Epithelial cell of proximal tubule (primary cell): ENCODE data around the gene PRDM16. TPM values are rescaled to one million over a fixed set of nuclear protein-coding genes. Genes with fewer than 3 reads are reported as not detected.

Source experiments
- DNase-seq: peaks from one replicate; pipeline ENCODE4 v3.0.0-alpha.2; 2011; ENCODE audit warnings: low read depth
- H3K4me3 ChIP-seq: 2 replicates; pipeline ENCODE4 v1.5.1; 2011; ENCODE audit warnings: low read depth, mild to moderate bottlenecking, low read length
- total RNA-seq: library from RNA; depleted of rRNA; stranded (reverse); fragments of >200 nt; gene quantifications from 2 replicates; pipeline ENCODE4 v1.2.3, GENCODE V29; 2015
- TF ChIP-seq, protein P1 (sequence below): conservative IDR thresholded peaks from 2 replicates; pipeline ENCODE4 v1.5.1; 2012; ENCODE audit warnings: low read depth, mild to moderate bottlenecking, low read length

PRDM16 gene
- total RNA-seq, 1 donor from 2014 or later: 0.06 TPM

DNA sequence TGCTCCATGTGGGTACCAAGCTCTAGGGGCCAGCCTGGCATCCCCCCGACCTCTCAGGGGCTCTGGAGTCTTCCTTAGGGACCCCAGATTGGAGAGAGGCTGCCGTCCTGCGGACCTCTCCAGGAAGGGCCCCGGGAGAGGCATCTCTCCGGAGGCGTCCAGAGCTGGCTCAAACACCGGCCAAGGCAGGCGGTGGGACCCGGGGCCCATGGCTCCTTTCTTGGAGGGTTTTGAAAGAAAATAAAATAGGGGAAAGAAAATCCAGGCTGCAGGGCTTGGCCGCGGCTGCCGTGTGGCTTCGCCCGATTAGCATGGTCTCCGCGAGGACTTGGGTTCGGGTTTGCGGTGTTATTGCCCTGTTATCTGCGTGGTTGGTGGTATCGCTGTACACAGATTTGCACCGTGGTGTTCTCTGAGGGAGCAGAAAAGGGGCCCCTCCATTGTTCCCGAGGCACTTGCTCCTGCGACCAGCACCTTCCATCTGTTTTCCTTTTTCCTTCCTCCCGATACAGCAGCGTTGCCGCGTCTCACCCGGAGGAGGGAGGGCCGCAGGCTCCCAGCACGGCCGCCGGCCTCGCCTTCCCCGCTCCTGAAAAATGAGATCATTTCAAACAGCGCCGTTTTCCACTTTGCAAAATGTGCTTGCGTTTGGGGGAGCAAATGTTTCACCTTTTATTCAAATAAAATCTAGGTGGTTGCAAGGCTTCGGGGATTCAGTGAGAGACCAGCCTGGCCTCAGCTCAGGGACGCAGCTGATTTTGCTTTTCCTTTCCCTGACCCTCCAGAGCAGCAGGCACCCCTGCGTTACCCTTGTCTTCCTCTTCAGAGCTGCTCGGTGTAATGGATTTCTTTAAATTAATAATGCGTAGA, 86.3 kb downstream of the PRDM16 start:
- DNase-seq: no peak
- H3K4me3 ChIP-seq: no peak overlapping the region
- TF ChIP-seq, protein P1, sequence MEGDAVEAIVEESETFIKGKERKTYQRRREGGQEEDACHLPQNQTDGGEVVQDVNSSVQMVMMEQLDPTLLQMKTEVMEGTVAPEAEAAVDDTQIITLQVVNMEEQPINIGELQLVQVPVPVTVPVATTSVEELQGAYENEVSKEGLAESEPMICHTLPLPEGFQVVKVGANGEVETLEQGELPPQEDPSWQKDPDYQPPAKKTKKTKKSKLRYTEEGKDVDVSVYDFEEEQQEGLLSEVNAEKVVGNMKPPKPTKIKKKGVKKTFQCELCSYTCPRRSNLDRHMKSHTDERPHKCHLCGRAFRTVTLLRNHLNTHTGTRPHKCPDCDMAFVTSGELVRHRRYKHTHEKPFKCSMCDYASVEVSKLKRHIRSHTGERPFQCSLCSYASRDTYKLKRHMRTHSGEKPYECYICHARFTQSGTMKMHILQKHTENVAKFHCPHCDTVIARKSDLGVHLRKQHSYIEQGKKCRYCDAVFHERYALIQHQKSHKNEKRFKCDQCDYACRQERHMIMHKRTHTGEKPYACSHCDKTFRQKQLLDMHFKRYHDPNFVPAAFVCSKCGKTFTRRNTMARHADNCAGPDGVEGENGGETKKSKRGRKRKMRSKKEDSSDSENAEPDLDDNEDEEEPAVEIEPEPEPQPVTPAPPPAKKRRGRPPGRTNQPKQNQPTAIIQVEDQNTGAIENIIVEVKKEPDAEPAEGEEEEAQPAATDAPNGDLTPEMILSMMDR: no peak

DNA sequence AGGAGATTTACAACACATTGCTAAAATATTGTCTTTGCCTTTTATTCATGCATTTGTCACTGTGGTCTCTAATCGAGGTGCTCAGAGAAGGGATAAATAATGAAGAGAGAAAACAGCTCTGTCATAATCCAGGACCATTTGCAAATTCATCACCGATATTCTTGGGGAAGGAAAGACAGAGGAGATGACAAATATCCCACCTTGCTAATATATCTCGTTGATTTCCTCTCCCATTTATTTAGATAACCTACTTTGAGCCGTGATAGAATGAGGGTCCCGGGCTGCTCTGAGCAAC, 86.9 kb downstream of the PRDM16 start:
- no peak for DNase-seq
- TF ChIP-seq, protein P1: no peak
- no peak overlapping the region for H3K4me3 ChIP-seq

- TF ChIP-seq, protein P1: no peak
- H3K4me3 ChIP-seq: no peak overlapping the region
- DNase-seq: no peak
Observed at GRCh38 chr1:3156936-3157335, 87.9 kb downstream of the PRDM16 start.

DNA sequence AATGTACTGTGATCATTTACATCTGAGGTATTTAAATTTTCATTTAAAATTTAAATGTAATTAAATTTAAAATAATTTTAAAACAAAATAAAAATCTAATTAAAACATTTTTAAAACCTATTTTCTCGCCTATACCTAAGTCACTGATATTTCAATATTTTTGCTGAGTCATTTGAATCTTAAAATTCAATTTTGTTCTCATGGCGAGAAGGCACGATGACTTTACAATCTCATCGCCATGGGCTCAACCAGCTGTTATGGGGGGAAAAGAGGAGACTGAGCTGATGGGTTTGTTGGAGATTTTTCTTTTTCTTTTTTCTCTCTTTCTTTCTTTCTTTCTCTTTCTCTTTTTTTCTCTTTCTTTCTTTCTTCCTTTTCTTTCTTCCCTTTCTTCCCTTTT, 89.3 kb downstream of the PRDM16 start:
- no peak for DNase-seq
- TF ChIP-seq, protein P1: no peak
- no peak overlapping the region for H3K4me3 ChIP-seq

DNA sequence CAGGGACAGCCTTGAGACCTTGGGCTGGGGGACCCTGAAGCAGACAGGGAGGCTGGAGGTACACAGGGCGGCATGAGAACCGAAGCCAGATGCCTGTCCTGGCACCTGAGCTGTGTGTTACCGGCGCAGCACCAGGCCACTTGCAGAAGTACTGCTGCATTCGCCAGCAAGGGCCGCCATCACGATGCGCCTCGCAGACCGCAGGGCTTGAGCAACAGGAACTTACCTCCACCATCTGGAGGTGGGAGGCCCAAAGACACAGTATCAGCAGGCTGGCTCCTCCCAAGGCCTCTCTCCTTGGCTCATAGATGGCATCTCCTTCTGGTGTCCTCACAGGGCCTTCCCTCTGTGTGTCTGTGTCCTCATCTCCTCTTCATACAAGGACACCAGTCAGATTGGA, 90.1 kb downstream of the PRDM16 start:
- TF ChIP-seq, protein P1: no peak

DNA sequence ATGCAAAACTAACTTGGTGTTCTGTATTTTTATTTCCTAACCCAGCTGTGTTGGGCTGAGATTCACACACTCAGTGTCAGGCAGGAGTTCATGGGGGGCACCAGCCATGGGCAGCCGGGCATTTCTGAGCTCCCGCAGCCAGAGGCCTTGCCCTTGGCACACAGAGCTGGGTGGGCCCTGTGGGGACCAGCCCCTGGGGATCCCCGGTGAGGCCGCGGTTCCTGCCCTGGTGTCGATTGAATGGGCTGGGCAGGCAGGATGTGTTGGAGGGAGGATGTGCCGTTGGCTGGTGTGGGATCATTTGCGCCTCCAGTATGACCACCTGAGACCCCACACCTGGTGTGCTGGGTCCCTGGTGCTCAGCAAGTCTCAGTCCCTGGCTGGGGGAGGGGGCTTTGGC, 91.0 kb downstream of the PRDM16 start:
- TF ChIP-seq, protein P1: no peak
- no peak overlapping the region for H3K4me3 ChIP-seq
- no peak for DNase-seq

More for the DNA sequence above, 90.1 kb downstream of the PRDM16 start:
- DNase-seq: no peak
- no peak overlapping the region for H3K4me3 ChIP-seq

DNA sequence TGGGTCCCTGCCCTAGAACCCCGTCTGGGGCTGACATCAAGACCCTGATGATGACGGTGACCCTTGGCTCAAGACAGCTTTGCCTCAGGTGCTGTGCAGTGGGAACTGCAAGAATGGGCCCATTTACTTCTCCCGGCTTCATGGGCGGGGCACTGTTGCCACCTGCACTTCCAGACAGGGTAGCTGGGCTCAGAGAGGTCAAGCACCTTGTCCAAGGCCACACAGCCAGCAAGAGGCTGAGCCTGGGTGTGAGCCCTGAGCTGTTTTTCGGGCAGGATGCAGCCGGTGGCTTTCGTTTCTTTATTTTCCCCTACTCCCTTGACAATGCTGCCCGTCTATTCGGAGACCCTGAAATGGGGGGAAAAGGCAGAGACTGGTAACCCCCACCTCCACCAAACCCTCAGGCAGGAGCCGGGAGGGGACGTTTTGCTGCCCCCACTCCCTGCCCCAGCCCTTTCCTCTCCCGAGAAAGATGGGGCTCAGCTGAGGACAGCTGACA, 91.7 kb downstream of the PRDM16 start:
- no peak overlapping the region for H3K4me3 ChIP-seq
- no peak for DNase-seq
- TF ChIP-seq, protein P1: no peak
